K562 (cell line): Measurements from ENCODE around the gene G6PC1. TPM values are rescaled to one million over a fixed set of nuclear protein-coding genes. Genes with fewer than 3 reads are reported as not detected.

ENCODE experiments used
- CBX3 ChIP-seq, 2 experiments: IDR thresholded peaks; 1 replicate in 1 of 2; 2 replicates in 1 of 2; pipeline ENCODE4 v1.6.1; 2012; ENCODE audit warnings: inconsistent platforms in 2 of 2, low read length in 2 of 2, borderline replicate concordance in 1 of 2, control low read depth in 1 of 2
- CHCHD3 ChIP-seq: fragments of 250-450 bp; sonication (Bioruptor Pico); IDR thresholded peaks from 2 replicates; pipeline ENCODE4 v2.1.2; 2022; ENCODE audit warnings: mild to moderate bottlenecking
- FOXK1 ChIP-seq: sonication (generic); formaldehyde crosslinking; IDR thresholded peaks from 2 replicates; pipeline ENCODE4 v1.8.0; 2022; ENCODE audit warnings: missing genetic modification reagents, mild to moderate bottlenecking, borderline replicate concordance
- HDAC3 ChIP-seq: fragments of 450-650 bp; IDR thresholded peaks from 2 replicates; pipeline ENCODE4 v1.6.1; 2018; ENCODE audit warnings: borderline replicate concordance, mild to moderate bottlenecking, moderate library complexity; ENCODE audit not compliant: partially characterized antibody
- KDM2B ChIP-seq: fragments of 250-450 bp; sonication (Bioruptor Pico); IDR thresholded peaks from 2 replicates; pipeline ENCODE4 v1.8.0; 2021; ENCODE audit warnings: mild to moderate bottlenecking, moderate library complexity
- PHB2 ChIP-seq: fragments of 450-650 bp; IDR thresholded peaks from 2 replicates; pipeline ENCODE4 v1.6.1; 2017; ENCODE audit warnings: low read depth
- PHF20 ChIP-seq: fragments of 450-650 bp; IDR thresholded peaks from 2 replicates; pipeline ENCODE4 v1.6.1; 2018; ENCODE audit not compliant: partially characterized antibody
- RBM15 ChIP-seq: fragments of 200-400 bp; formaldehyde crosslinking; IDR thresholded peaks from 2 replicates; pipeline ENCODE4 v1.6.1; 2018; ENCODE audit warnings: mild to moderate bottlenecking, low read length, moderate library complexity; ENCODE audit not compliant: insufficient read depth
- RBM34 ChIP-seq: fragments of 200-400 bp; formaldehyde crosslinking; IDR thresholded peaks from 2 replicates; pipeline ENCODE4 v1.6.1; 2018; ENCODE audit warnings: low read length, borderline replicate concordance; ENCODE audit not compliant: insufficient read depth
- ZNF561 ChIP-seq: fragments of 450-650 bp; formaldehyde crosslinking; conservative IDR thresholded peaks from 2 replicates; pipeline ENCODE4 v1.4.0; 2020; ENCODE audit warnings: mild to moderate bottlenecking, moderate library complexity
- ZNF644 ChIP-seq: fragments of 200-800 bp; sonication (Bioruptor generic); IDR thresholded peaks from 2 replicates; pipeline ENCODE4 v1.6.1; 2016; ENCODE audit warnings: low read depth, missing genetic modification characterization, missing compliant biosample characterization
- ZNF785 ChIP-seq: fragments of 250-450 bp; sonication (Bioruptor Pico); IDR thresholded peaks from 2 replicates; pipeline ENCODE4 v1.4.0; 2020; ENCODE audit warnings: mild to moderate bottlenecking
- polyA plus RNA-seq, 8 experiments: library from polyadenylated mRNA; depleted of rRNA in 4 of 8; stranded (reverse) in 5 of 8; unstranded in 3 of 8; fragments of >200 nt; fragmentation: Nextera tagmentation in 2 of 8; fragmentation: Illumina TruSeq in 1 of 8; extraction: Ambion mirVana in 2 of 8; extraction: Trizol in 1 of 8; gene quantifications; 2 replicates each; pipeline versions ENCODE4 v1.2.1 to v1.2.3, GENCODE V29; 2011 to 2014; ENCODE audit warnings: inconsistent platforms in 1 of 8, missing spikeins in 1 of 8
- total RNA-seq, 7 experiments: library from RNA; depleted of rRNA in 6 of 7; stranded (reverse); fragments of >200 nt in 6 of 7; fragmentation: Illumina TruSeq in 2 of 7; extraction: Trizol in 2 of 7; gene quantifications; 2 replicates each; pipeline versions ENCODE4 v1.2.1 to v1.2.3, GENCODE V29; 2011 to 2021; ENCODE audit warnings: low replicate concordance in 1 of 7
- TF ChIP-seq, protein P1 (sequence below): fragments of 200-600 bp; sonication (generic); IDR thresholded peaks from one replicate; pipeline ENCODE4 v1.6.1; 2012; ENCODE audit warnings: mild to moderate bottlenecking, low read depth, low read length, inconsistent platforms
- TF ChIP-seq, protein P2 (sequence below): sonication (generic); formaldehyde crosslinking; IDR thresholded peaks from 2 replicates; pipeline ENCODE4 v1.8.0; 2022; ENCODE audit warnings: mild to moderate bottlenecking, missing genetic modification reagents, borderline replicate concordance

Gene G6PC1
- total and polyA plus RNA-seq, 9 of the 15 experiments (the other 6 are each of a cell fraction or from before 2014, with no cell fraction given), result not detected

DNA sequence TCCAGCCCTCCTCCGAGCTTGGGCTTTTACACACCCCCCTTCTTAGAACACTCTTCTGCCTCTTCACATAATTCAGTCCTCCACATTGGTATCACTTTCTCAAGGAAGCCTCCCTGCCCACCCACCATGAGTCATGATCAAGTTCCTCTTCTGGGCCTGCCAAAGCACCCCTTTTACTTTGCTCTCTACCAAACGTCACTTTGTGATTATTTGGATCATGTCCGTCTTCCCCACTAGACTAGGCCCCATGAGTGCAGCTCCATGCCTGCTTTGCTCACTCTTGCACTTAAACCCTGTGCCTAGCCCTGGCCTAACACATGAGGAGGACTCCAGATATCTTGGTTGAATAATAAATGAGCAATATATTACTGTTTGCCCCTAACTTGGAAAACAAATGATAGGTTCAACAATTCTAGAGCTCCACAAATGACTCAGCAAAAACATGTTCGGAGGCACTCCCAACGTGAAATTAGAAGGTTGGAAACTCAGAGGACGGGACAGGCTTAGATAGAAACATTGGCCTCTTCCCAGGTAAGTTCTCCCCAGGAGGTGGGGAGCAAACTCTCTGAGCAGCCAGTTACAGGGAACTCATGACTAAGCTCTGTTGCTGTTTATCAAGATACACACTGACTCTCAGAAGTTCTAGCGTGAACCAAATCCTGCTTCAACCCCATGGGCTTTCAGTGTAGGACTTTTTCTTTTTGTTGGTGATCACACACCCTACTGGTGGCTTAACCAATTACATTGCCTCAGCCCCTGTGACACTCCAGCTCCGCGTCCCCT, 28.3 kb downstream of the G6PC1 start (continued):
- TF ChIP-seq RBM15 (no peak), ZNF785 (CRISPR knock-in tag) (no peak), FOXK1 (CRISPR knock-in tag) (no peak), CHCHD3 (no peak), ZNF644 (tag) (no peak), CBX3 (IDR thresholded peaks at IDR 0.05; ENCODE audit: borderline replicate concordance in 1 of 2, low read length in 2 of 2) (peak in 1 of 2 experiments; percentile 60; a peak in 1 of 3 replicates), KDM2B (CRISPR knock-in tag) (no peak), PHB2 (no peak), ZNF561 (CRISPR knock-in tag) (no peak), PHF20 (no peak), HDAC3 (no peak), RBM34 (no peak)
- TF ChIP-seq, protein P1, sequence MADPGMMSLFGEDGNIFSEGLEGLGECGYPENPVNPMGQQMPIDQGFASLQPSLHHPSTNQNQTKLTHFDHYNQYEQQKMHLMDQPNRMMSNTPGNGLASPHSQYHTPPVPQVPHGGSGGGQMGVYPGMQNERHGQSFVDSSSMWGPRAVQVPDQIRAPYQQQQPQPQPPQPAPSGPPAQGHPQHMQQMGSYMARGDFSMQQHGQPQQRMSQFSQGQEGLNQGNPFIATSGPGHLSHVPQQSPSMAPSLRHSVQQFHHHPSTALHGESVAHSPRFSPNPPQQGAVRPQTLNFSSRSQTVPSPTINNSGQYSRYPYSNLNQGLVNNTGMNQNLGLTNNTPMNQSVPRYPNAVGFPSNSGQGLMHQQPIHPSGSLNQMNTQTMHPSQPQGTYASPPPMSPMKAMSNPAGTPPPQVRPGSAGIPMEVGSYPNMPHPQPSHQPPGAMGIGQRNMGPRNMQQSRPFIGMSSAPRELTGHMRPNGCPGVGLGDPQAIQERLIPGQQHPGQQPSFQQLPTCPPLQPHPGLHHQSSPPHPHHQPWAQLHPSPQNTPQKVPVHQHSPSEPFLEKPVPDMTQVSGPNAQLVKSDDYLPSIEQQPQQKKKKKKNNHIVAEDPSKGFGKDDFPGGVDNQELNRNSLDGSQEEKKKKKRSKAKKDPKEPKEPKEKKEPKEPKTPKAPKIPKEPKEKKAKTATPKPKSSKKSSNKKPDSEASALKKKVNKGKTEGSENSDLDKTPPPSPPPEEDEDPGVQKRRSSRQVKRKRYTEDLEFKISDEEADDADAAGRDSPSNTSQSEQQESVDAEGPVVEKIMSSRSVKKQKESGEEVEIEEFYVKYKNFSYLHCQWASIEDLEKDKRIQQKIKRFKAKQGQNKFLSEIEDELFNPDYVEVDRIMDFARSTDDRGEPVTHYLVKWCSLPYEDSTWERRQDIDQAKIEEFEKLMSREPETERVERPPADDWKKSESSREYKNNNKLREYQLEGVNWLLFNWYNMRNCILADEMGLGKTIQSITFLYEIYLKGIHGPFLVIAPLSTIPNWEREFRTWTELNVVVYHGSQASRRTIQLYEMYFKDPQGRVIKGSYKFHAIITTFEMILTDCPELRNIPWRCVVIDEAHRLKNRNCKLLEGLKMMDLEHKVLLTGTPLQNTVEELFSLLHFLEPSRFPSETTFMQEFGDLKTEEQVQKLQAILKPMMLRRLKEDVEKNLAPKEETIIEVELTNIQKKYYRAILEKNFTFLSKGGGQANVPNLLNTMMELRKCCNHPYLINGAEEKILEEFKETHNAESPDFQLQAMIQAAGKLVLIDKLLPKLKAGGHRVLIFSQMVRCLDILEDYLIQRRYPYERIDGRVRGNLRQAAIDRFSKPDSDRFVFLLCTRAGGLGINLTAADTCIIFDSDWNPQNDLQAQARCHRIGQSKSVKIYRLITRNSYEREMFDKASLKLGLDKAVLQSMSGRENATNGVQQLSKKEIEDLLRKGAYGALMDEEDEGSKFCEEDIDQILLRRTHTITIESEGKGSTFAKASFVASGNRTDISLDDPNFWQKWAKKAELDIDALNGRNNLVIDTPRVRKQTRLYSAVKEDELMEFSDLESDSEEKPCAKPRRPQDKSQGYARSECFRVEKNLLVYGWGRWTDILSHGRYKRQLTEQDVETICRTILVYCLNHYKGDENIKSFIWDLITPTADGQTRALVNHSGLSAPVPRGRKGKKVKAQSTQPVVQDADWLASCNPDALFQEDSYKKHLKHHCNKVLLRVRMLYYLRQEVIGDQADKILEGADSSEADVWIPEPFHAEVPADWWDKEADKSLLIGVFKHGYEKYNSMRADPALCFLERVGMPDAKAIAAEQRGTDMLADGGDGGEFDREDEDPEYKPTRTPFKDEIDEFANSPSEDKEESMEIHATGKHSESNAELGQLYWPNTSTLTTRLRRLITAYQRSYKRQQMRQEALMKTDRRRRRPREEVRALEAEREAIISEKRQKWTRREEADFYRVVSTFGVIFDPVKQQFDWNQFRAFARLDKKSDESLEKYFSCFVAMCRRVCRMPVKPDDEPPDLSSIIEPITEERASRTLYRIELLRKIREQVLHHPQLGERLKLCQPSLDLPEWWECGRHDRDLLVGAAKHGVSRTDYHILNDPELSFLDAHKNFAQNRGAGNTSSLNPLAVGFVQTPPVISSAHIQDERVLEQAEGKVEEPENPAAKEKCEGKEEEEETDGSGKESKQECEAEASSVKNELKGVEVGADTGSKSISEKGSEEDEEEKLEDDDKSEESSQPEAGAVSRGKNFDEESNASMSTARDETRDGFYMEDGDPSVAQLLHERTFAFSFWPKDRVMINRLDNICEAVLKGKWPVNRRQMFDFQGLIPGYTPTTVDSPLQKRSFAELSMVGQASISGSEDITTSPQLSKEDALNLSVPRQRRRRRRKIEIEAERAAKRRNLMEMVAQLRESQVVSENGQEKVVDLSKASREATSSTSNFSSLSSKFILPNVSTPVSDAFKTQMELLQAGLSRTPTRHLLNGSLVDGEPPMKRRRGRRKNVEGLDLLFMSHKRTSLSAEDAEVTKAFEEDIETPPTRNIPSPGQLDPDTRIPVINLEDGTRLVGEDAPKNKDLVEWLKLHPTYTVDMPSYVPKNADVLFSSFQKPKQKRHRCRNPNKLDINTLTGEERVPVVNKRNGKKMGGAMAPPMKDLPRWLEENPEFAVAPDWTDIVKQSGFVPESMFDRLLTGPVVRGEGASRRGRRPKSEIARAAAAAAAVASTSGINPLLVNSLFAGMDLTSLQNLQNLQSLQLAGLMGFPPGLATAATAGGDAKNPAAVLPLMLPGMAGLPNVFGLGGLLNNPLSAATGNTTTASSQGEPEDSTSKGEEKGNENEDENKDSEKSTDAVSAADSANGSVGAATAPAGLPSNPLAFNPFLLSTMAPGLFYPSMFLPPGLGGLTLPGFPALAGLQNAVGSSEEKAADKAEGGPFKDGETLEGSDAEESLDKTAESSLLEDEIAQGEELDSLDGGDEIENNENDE, result no peak
- TF ChIP-seq, protein P2, sequence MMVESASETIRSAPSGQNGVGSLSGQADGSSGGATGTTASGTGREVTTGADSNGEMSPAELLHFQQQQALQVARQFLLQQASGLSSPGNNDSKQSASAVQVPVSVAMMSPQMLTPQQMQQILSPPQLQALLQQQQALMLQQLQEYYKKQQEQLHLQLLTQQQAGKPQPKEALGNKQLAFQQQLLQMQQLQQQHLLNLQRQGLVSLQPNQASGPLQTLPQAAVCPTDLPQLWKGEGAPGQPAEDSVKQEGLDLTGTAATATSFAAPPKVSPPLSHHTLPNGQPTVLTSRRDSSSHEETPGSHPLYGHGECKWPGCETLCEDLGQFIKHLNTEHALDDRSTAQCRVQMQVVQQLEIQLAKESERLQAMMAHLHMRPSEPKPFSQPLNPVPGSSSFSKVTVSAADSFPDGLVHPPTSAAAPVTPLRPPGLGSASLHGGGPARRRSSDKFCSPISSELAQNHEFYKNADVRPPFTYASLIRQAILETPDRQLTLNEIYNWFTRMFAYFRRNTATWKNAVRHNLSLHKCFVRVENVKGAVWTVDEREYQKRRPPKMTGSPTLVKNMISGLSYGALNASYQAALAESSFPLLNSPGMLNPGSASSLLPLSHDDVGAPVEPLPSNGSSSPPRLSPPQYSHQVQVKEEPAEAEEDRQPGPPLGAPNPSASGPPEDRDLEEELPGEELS (CRISPR knock-in tag), result no peak
